Measurements from ENCODE around the gene SYNE3. TPM values are rescaled to one million over a fixed set of nuclear protein-coding genes. Genes with fewer than 3 reads are reported as not detected.

The SYNE3 gene
- total RNA-seq, 1 experiment from 2014 or later, result 8.3 TPM

DNA sequence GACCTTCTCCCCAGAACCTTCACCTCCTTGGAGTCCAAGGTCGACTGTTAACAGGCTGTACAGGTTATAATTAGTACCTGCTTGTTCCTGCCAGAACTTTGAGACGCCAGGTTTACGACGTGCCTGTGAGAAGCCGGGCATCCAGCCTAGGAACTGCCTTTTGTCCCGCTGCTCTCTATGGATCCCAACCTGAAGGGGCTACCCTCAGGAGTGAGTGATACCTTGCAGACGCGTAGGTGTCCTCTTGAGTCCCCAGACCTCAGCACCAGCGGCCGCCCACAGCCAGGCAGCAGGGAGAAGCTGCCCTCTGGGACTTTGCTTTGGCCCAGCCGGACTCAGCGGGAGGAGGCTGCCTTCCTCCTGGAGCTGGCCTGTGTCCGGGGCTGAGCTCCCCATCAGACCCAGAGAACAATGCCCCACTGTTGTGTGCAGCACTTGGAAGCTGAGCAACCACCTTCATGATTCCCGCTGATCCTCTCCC, 16.2 kb downstream of the SYNE3 start:
- peak overlapping the region; percentile 66; the same call in 1 of the 2 replicates for H3K27ac ChIP-seq
- peaks cover 40% of the 10 kb centered on the region for H3K4me1 ChIP-seq (replicated peaks)
- no peak for DNase-seq (ENCODE audit: low read depth in 1 of 2, low spot score in 2 of 2)
- no peaks in the 10 kb centered on the region; the same call in 1 of the 2 replicates for H3K9me3 ChIP-seq (replicated peaks)
- no peak overlapping the region for H3K4me3 ChIP-seq
- 0 out of 2 replicates have a peak, but pooled peaks cover 3% of the 10 kb centered on the region for H3K36me3 ChIP-seq
- no peaks in the 10 kb centered on the region for H3K27me3 ChIP-seq (replicated peaks)

DNA sequence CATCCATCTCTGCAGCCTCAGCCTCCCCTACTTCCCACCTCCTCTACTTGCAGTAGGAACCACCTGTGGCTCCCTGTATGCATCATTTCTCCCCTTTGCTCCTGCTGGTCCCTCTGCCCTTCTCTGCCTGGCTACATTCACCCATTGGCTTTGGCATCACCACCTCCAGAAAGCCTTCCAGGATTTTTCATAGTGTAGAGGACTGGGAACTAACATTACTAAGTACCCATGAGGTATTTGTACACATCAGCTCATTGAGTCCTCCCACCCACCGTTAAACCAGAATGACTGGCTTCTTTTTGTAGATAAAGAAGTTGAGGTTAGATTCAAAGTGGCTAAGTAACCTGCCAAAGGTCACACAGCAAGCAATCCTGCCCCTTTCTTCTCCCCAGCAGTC, 17.1 kb downstream of the SYNE3 start:
- H3K4me3 ChIP-seq, result no peak overlapping the region
- H3K27ac ChIP-seq, result no peak overlapping the region
- DNase-seq (ENCODE audit: low read depth in 1 of 2, low spot score in 2 of 2), result no peak
- H3K4me1 ChIP-seq (replicated peaks), result peaks cover 34% of the 10 kb centered on the region
- 0 out of 2 replicates have a peak, but pooled peaks cover 3% of the 10 kb centered on the region for H3K36me3 ChIP-seq
- H3K9me3 ChIP-seq (replicated peaks), result no peaks in the 10 kb centered on the region; the same call in 1 of the 2 replicates
- H3K27me3 ChIP-seq (replicated peaks), result no peaks in the 10 kb centered on the region

DNA sequence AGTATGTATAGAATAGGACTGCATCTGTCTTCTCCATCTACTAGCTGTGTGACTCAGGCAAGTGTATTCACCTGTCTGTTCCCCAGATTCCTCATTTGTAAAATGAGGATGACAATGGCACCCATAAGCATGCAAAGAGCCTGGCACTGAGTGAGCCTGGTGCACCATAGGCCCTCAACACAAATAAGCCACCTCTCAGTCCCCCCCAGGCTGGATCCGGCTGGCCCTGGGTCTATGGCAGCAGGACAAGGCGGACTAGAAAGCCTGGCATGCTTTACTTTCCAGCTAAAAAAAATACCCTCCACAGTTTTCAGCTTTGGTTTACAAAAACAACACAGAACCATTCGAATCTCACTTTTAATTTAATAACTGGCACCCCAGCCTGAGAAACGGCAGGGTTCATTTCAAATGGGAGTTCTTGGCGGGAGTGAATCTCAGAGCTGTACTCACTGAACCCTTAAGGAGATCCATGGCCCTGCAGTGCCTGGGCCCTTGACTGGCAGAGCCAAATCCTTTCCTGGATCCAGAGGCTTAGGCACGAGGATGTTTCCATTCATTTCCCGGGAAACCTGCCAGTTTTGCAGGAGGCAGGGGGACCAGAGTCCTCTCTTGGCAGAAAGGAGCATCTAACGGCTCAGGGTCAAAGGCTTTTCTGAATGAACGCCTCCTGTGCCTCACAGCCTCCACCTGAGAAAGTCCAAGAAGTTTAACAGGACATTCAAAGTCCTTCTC, 17.7 kb downstream of the SYNE3 start:
- Histone ChIP-seq H3K27me3 (replicated peaks) (no peaks in the 10 kb centered on the region), H3K36me3 (0 out of 2 replicates have a peak, but pooled peaks cover 3% of the 10 kb centered on the region), H3K27ac (no peak overlapping the region), H3K9me3 (replicated peaks) (no peaks in the 10 kb centered on the region; the same call in 1 of the 2 replicates), H3K4me1 (replicated peaks) (peaks cover 31% of the 10 kb centered on the region), H3K4me3 (no peak overlapping the region)
- no peak for DNase-seq (ENCODE audit: low read depth in 1 of 2, low spot score in 2 of 2)

DNA sequence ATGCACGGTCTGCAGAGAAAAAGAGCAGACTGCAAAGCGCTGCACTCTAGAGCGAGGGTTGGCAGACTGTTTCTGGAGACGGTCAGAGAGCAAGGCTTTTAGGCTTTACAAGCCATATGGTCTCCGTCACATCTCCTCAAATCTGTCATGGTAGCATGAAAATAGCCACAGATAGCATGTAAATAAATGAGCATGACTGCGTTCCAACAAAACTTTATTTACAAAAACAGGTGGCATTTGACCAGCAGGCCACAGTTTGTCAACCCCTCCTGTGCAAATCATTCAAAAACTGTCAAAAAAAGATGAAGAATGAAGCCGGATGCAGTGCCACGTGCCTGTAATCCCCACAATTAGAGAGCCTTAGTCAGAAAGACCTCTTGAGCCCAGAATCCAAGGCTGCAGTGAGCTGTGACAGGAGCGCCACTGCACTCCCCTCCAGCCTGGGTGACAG, 18.9 kb downstream of the SYNE3 start:
- H3K4me1 ChIP-seq (replicated peaks), result peaks cover 31% of the 10 kb centered on the region
- no peaks in the 10 kb centered on the region; the same call in 1 of the 2 replicates for H3K9me3 ChIP-seq (replicated peaks)
- 0 out of 2 replicates have a peak, but pooled peaks cover 3% of the 10 kb centered on the region for H3K36me3 ChIP-seq
- H3K27me3 ChIP-seq (replicated peaks), result no peaks in the 10 kb centered on the region
- DNase-seq (ENCODE audit: low read depth in 1 of 2, low spot score in 2 of 2), result no peak
- no peak overlapping the region for H3K4me3 ChIP-seq
- H3K27ac ChIP-seq, result no peak overlapping the region

DNA sequence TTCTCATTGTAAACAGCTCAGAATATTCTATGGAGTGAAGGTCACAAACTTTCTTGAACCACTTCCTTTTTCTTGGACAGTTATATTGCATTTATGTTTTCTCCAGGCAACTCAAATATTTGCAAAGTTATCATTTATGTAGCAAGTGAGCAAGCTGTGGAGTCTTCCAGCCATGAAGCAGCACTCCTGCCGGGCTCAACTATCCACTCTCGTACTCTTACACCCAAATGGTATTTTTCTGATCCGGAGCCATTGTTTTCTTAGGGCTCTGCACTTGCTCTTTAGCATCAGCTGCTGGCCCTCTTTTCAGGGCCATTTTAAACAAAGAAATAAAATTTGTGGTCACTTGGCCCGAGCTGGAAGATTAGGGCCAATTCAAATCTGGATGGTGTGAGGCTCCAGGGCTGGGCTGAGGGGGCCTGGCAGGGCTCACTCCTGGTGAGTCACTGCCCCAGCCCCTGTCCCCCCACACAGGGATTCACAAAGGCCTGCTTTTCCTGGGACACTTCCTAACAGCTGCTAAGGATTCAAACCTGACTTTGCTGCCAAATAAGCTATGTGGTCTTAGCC, 19.7 kb downstream of the SYNE3 start:
- H3K36me3 ChIP-seq, result 0 out of 2 replicates have a peak, but pooled peaks cover 3% of the 10 kb centered on the region
- H3K27ac ChIP-seq, result no peak overlapping the region
- DNase-seq (ENCODE audit: low read depth in 1 of 2, low spot score in 2 of 2), result no peak
- H3K4me3 ChIP-seq, result no peak overlapping the region
- H3K4me1 ChIP-seq (replicated peaks), result peaks cover 30% of the 10 kb centered on the region
- no peaks in the 10 kb centered on the region for H3K27me3 ChIP-seq (replicated peaks)
- no peaks in the 10 kb centered on the region; the same call in 1 of the 2 replicates for H3K9me3 ChIP-seq (replicated peaks)

DNA sequence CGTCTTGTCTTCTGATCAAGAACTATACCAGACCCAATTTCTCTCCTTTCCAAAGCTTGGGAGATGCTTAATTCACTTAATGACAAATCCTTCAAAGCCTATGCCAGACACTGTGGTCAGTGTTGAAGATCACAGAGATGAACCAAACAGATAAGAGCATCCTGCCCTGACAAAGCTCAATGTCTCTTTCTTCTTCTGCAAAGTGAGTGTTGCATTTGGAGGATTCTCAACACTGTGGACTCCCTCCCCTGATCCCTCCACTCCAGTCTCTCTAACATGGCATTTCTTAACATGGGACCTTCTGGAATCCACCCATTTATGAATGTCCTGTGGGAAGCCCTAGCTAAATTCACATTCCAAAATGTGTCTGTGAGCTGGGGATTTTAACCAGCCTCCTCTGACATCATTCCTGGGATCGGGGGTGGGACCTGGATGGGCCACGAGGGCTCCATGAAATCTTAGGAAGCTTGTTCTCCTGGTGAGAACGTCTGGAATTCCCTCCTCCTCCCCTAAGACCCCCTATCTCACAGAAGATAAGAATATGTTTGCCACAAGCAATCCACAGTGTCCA, 20.3 kb downstream of the SYNE3 start:
- H3K4me3 ChIP-seq, result no peak overlapping the region
- peaks cover 24% of the 10 kb centered on the region for H3K4me1 ChIP-seq (replicated peaks)
- H3K27me3 ChIP-seq (replicated peaks), result no peaks in the 10 kb centered on the region
- no peak for DNase-seq (ENCODE audit: low read depth in 1 of 2, low spot score in 2 of 2)
- no peak overlapping the region for H3K27ac ChIP-seq
- H3K9me3 ChIP-seq (replicated peaks), result no peaks in the 10 kb centered on the region; the same call in 1 of the 2 replicates
- no peaks in the 10 kb centered on the region for H3K36me3 ChIP-seq

DNA sequence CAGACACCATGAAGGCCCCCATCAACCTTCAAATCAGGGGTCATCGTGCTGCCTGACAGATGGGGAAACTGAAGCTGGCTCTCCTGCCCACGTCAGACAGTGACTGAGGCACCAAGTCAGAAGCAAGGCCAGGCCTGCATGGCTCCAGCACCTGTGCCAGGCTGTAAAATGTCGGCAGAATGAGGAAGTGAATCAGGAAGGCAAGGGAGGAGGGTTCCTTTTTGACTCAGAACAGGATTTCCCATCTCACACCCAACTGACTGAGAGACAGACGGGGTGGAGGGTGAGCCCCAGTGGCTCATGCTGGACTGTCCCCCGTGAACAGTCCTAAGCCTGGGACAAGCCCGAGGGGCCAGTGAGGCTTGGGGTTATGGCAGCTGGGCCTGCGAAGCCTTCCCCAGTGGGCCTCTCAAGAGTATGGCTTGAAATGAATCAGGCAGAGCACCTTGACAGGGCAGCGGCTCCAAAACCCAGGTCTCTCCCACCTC, 20.9 kb downstream of the SYNE3 start:
- Histone ChIP-seq H3K27ac (no peak overlapping the region), H3K9me3 (replicated peaks) (no peaks in the 10 kb centered on the region), H3K4me3 (no peak overlapping the region), H3K4me1 (replicated peaks) (peaks cover 18% of the 10 kb centered on the region), H3K36me3 (no peaks in the 10 kb centered on the region), H3K27me3 (replicated peaks) (no peaks in the 10 kb centered on the region)
- DNase-seq (ENCODE audit: low read depth in 1 of 2, low spot score in 2 of 2), result no peak

DNA sequence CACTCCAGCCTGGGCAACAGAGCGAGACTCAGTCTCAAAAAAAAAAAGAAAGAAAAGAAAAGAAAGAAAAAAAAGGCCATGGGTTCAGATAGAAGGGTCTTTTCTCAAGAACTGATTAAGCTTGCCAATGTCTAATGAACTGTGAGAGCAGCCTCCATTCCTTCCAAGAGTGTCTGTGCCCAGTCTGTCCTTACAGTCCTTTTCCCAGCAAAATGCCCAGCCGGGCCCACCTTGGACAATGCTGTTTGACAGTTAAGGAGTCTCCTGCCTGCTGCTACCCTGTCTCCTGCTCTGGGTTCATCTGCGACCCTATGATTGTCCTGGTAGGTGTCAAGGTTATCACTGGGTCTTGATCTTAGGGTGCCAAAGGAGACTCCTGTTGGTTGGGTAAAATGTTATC, 21.4 kb downstream of the SYNE3 start:
- Histone ChIP-seq H3K4me3 (no peak overlapping the region), H3K27me3 (replicated peaks) (no peaks in the 10 kb centered on the region), H3K36me3 (no peaks in the 10 kb centered on the region), H3K27ac (no peak overlapping the region), H3K4me1 (replicated peaks) (peaks cover 13% of the 10 kb centered on the region), H3K9me3 (replicated peaks) (no peaks in the 10 kb centered on the region)
- no peak for DNase-seq (ENCODE audit: low read depth in 1 of 2, low spot score in 2 of 2)

DNA sequence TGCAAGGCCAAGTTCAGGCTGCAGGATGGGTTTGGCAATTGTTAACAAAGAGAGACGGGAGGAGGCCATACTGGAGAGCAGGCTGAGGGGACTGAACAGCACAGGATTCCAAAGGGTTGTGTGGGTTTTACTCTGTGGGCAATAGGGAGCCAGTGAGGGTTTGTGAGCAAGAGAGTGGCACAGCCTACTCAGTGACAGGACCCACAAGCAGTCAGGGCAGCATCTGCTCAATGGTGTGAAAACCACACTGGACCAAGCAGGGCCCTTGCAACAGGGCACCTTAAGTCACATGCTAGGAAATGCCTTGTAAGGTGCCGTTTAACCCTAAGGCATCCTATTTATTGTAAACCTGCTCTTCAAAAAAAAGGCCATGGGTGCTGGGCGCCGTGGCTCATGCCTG, 22.0 kb downstream of the SYNE3 start:
- DNase-seq (ENCODE audit: low read depth in 1 of 2, low spot score in 2 of 2), result no peak
- Histone ChIP-seq H3K9me3 (replicated peaks) (no peaks in the 10 kb centered on the region), H3K4me3 (no peak overlapping the region), H3K4me1 (replicated peaks) (peaks cover 12% of the 10 kb centered on the region), H3K36me3 (no peaks in the 10 kb centered on the region), H3K27ac (no peak overlapping the region), H3K27me3 (replicated peaks) (no peaks in the 10 kb centered on the region)

DNA sequence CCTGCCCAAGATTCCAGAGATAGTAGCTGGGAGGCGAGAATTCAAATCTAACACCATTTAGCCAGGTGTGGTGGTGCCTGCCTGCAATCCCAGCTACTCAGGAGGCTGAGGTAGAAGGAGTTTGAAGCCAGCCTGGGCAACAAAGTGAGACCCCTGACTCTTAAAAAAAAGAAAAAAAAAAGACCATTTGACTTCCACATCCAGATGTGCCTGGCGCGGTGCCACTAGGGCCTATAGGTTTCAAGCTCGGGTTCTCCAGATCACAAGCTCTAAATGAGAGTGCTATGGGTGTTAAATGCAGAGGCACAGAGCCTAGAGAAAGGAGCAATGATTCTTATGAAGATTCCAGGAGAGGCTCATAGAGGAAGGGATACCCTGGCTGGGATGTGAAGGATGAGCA, 22.5 kb downstream of the SYNE3 start:
- no peaks in the 10 kb centered on the region for H3K9me3 ChIP-seq (replicated peaks)

DNA sequence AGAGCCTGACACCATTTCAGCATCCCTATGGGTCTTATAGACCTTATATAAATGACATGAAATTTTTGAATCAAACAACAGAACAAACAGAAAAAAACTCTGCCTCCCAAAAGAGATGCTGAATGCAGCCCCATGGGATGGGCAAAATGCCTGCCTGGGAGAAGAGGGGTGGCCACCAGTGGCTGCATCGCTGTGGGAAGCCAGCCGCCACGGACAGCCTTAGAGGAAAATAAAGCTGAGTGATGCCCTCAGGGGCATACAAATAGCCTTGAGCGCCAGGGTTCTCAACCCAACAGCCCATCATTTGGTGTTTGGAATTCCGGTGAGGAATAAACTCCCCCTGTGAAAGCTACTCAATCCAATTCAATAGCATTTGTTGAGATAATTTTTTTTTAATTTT, 22.9 kb downstream of the SYNE3 start:
- no peaks in the 10 kb centered on the region for H3K27me3 ChIP-seq (replicated peaks)
- H3K36me3 ChIP-seq, result no peaks in the 10 kb centered on the region
- no peak overlapping the region for H3K27ac ChIP-seq
- no peak overlapping the region for H3K4me3 ChIP-seq
- H3K9me3 ChIP-seq (replicated peaks), result no peaks in the 10 kb centered on the region
- peaks cover 12% of the 10 kb centered on the region for H3K4me1 ChIP-seq (replicated peaks)
- no peak for DNase-seq (ENCODE audit: low read depth in 1 of 2, low spot score in 2 of 2)

More for the DNA sequence above, 22.5 kb downstream of the SYNE3 start:
- no peaks in the 10 kb centered on the region for H3K36me3 ChIP-seq
- peaks cover 12% of the 10 kb centered on the region for H3K4me1 ChIP-seq (replicated peaks)
- H3K27me3 ChIP-seq (replicated peaks), result no peaks in the 10 kb centered on the region
- DNase-seq (ENCODE audit: low read depth in 1 of 2, low spot score in 2 of 2), result no peak
- H3K4me3 ChIP-seq, result no peak overlapping the region
- H3K27ac ChIP-seq, result no peak overlapping the region

DNA sequence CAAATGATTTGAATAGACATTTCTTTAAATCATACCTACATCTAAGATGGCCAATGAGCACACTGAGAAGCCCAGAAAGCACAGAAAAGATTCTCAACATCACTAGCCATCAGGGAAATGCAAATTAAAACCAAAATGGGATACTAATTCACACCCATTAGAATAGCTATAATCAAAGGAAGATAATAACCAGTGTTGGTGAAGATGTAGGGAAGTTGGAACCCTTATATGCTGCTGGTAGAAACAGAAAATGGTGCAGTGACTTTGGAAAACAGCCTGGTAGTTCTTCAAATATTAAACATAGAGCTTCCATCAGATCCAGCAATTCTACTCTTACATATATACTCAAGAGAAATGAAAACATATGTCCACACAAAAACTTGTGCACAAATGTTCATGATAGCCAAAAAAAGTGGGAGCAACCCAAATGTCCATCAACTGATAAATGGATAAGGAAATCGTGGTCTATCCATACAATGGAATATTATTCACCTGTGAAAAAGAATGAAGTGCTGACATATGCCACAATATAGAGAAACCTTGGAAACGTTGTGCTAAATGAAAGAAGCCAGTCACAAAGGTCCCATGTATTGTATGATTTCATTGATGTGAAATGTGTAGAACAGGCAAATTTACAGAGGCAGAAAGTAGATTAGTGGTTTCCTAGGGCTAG, 24.4 kb downstream of the SYNE3 start:
- Histone ChIP-seq H3K4me1 (replicated peaks) (peaks cover 7% of the 10 kb centered on the region), H3K9me3 (replicated peaks) (no peaks in the 10 kb centered on the region), H3K4me3 (no peak overlapping the region), H3K27me3 (replicated peaks) (no peaks in the 10 kb centered on the region), H3K36me3 (no peaks in the 10 kb centered on the region), H3K27ac (no peak overlapping the region)
- no peak for DNase-seq (ENCODE audit: low read depth in 1 of 2, low spot score in 2 of 2)

DNA sequence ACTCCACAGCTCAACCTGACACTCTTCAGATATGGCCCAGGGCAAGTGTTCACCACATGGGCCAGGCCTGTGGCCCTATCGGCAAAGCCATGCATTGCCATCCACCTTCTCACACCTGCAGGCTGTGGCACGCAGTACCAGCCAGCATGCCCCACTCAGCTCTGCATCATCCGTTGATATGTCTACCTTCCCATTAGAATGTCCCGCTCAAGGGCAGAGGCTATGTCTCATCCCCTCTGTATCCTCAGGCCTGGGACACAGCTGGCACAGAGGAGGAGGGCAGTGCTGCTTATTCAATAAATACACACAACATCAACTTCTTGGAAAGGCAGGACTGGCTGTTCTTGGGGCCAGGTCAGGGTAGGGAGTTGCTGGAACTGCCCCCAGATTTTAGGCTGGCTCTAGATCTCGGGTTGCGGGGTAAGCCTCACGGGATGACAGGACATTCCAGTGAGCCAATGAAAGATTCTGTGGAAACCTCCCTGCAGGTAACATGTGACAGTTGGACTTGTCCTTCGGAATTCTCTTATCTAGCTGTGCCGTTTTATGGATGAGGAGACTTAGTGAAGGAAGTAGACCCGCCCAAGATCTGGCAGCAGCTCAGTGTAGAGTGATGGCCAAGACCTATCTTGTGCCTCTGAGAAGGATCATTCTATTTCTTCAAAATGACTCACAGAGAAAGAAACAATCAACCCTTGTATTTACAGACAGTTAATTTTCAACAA, 25.6 kb downstream of the SYNE3 start:
- H3K4me3 ChIP-seq, result no peak overlapping the region
- no peaks in the 10 kb centered on the region for H3K9me3 ChIP-seq (replicated peaks)
- no peaks in the 10 kb centered on the region for H3K36me3 ChIP-seq
- H3K27ac ChIP-seq, result no peak overlapping the region
- no peak for DNase-seq (ENCODE audit: low read depth in 1 of 2, low spot score in 2 of 2)
- H3K4me1 ChIP-seq (replicated peaks), result no peaks in the 10 kb centered on the region
- no peaks in the 10 kb centered on the region for H3K27me3 ChIP-seq (replicated peaks)

All from SJSA1 (cell line).